Activated CD4-positive, alpha-beta T cell treated with anti-CD3 and anti-CD28 coated beads for 36 hours (primary cell): ENCODE results near the gene SLC24A4. TPM values are rescaled to one million over a fixed set of nuclear protein-coding genes. Genes with fewer than 3 reads are reported as not detected.
"Not testable (repeated sequence)": the region's sequence is repeated elsewhere in the genome, so short reads cannot be mapped to it uniquely, and the experiment has no call there.

Experiments used
- ATAC-seq: fragments of 200-7000 bp; cut with Tn5 transposase; one replicate; pipeline ENCODE4 v1.10.0; 2021; ENCODE audit warnings: mild to moderate bottlenecking, moderate library complexity
- CTCF ChIA-PET: fragments of 350-600 bp; sonication (Branson Sonifier 250); formaldehyde crosslinking; loops from one replicate; lab custom pipeline; 2021; ENCODE audit warnings: antibody characterized with exemption; lab: Charles Lee
- POLR2A ChIA-PET: fragments of 350-600 bp; sonication (Branson Sonifier 250); formaldehyde crosslinking; loops from one replicate; lab custom pipeline; 2021; ENCODE audit warnings: antibody characterized with exemption, inconsistent platforms; lab: Charles Lee
- DNase-seq: peaks from one replicate; pipeline ENCODE4 v3.0.0-alpha.2; 2020
- H3K27ac Mint-ChIP-seq: one replicate; pipeline ENCODE4 v1.8.0; 2021; ENCODE audit warnings: mixed read lengths
- H3K27me3 Mint-ChIP-seq: one replicate; pipeline ENCODE4 v1.8.0; 2021; ENCODE audit warnings: mixed read lengths
- H3K36me3 Mint-ChIP-seq: one replicate; pipeline ENCODE4 v1.8.0; 2021; ENCODE audit warnings: low read depth, mixed read lengths
- H3K4me1 Mint-ChIP-seq: one replicate; pipeline ENCODE4 v1.8.0; 2021; ENCODE audit warnings: mixed read lengths
- H3K4me3 Mint-ChIP-seq: one replicate; pipeline ENCODE4 v1.8.0; 2021; ENCODE audit warnings: mild to moderate bottlenecking, moderate library complexity, mixed read lengths
- H3K9me3 Mint-ChIP-seq: one replicate; pipeline ENCODE4 v1.8.0; 2021; ENCODE audit warnings: low read depth, mixed read lengths
- intact Hi-C, 2 experiments: fragments of 100-400 bp; cut with DNase I in 1 of 2; cut with micrococcal nuclease in 1 of 2; formaldehyde crosslinking; loops; one replicate each; pipeline versions ENCODE4 v1.14.2 to v1.15.1; 2022 to 2024; cut with DNase I, micrococcal nuclease
- total RNA-seq, 2 experiments: library from RNA; stranded (reverse); gene quantifications; one replicate each; pipeline ENCODE4 v1.2.3, GENCODE V29; 2021

Gene SLC24A4
- total RNA-seq, 2 experiments from 2014 or later, result not detected

DNA sequence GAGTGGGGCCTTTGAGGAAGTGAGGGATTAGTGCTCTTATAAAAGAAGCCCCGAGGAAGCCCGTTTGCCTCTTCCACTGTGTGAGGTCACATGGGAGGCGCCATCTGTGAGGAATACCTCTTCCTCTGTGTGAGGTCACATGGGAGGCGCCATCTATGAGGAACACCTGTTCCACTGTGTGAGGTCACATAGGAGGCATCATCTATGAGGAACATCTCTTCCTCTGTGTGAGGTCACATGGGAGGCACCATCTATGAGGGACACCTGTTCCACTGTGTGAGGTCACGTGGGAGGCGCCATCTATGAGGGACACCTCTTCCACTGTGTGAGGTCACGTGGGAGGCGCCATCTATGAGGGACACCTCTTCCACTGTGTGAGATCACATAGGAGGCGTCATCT lies 69.7 kb downstream of the SLC24A4 start:
- H3K27me3 Mint-ChIP-seq, result no peaks in the 10 kb centered on the region
- intact Hi-C loops, result no loop called here
- H3K4me1 Mint-ChIP-seq, result no peaks in the 10 kb centered on the region
- no peak overlapping the region for H3K4me3 Mint-ChIP-seq
- ChIA-PET CTCF (no interaction called here), POLR2A (no interaction called here)
- H3K36me3 Mint-ChIP-seq, result no peaks in the 10 kb centered on the region
- no peak for DNase-seq
- no peak for ATAC-seq
- H3K9me3 Mint-ChIP-seq, result no peaks in the 10 kb centered on the region
- no peak overlapping the region for H3K27ac Mint-ChIP-seq

DNA sequence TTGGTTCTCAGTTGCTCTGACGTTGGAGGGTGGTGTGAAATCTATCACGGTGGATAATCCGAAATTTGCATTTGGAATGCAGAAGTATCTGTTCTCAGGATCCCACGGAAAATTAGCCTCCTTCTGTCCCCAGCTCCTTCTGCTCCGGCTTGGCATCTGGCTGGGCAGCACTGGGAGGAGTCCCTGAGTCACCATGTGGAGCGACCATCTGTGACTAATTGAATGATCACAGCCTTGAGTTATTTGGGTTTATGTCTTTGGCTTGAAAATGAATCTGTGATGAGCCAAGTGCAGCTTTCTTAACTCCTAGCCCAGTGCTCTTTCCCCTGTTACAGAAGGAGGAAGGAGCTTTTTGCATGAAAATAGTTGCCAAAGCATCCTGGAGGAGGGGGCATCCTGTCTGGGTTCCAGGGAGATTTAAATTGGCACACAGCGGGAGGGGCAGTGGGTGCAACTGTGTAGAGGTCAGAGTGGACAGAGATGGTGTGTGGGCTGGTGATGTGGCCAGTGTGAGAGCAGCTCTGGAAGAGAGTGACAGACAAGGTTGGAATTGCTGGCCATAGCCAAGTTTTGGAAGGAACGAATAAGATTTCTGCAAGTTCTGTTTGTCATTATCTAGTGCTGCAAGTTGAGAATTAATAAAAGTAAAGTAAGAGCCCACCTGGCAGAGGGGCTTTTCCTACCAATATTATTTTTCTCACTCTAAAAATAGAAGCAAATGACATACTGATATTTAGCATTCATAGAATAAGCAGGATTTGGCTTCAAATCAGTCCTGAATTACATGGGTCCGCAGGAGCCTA lies 74.4 kb downstream of the SLC24A4 start:
- DNase-seq (no peak), ATAC-seq (no peak)
- Mint-ChIP-seq H3K4me1 (no peaks in the 10 kb centered on the region), H3K27me3 (no peaks in the 10 kb centered on the region), H3K27ac (no peak overlapping the region), H3K36me3 (no peaks in the 10 kb centered on the region), H3K4me3 (no peak overlapping the region), H3K9me3 (no peaks in the 10 kb centered on the region)
- ChIA-PET CTCF (no interaction called here), POLR2A (no interaction called here)
- intact Hi-C loops, result no loop called here

DNA sequence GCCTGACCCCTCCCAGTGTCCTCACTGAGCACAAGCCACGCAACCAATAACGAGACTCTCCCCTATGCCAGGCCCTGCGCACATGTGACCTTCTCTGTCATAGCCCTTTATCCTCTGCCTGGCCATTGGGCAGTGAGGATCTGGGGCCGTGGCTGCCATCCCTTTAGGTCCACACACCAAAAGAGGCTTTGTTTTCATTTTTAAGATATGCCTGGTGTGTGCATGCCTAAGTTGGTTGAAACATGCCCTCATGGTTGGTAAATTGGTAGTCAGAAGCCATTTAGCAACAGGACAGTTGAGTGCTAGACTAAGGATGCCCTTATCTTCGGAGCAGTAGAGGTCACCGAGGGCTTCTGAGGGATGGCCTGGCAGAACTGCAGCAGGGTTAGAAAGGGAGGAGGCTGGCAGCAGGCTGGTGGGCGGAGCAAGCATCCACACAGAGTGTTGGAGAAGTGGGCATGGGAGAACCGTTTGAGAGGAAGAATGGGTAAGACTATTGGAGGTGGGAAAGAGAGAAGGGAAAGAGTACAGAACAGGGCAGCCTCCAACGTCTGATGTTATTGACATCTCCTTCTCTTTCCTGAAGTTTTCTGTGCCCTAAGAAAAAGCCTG lies 75.1 kb downstream of the SLC24A4 start:
- Mint-ChIP-seq H3K27ac (no peak overlapping the region), H3K9me3 (no peaks in the 10 kb centered on the region), H3K4me3 (no peak overlapping the region), H3K27me3 (no peaks in the 10 kb centered on the region), H3K36me3 (no peaks in the 10 kb centered on the region), H3K4me1 (no peaks in the 10 kb centered on the region)
- no peak for ATAC-seq
- no peak for DNase-seq
- CTCF ChIA-PET, result no interaction called here
- intact Hi-C loops, result no loop called here
- POLR2A ChIA-PET, result no interaction called here

DNA sequence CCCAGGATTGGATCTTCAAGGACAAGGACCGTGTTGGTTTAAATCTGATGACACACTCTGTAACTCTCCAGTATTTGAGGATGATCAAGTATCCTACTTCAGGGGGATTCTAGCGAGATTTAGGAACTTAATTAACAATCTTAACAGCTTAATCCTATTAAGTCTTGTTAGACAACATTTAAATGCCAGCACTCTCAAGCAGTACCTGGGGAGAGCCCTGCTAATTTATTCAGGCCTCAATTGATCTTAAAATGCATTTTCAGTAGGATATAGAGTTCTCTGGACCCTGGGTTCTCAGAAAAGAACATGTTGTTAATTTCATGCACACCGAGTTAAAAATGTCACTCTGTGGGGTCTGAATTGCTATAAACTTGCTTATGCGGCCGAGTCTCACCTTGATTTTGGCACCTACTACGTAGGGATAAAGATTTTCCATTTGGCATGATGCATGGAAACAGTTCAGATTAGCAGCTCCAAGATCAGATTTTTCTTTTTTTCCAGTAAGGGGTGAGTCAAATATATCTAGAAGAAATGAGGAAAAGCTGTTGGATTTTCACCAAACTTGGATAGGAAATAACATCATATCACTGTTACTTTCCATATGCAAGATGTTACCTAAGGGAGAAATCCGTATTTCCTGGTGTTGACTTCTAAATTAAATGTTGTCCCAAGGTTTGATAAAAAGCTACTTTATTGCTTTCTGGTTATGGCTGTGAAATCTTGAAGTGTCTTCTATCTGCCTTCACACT lies 76.1 kb downstream of the SLC24A4 start:
- Mint-ChIP-seq H3K27ac (no peak overlapping the region), H3K36me3 (no peaks in the 10 kb centered on the region), H3K9me3 (no peaks in the 10 kb centered on the region), H3K4me3 (no peak overlapping the region), H3K4me1 (no peaks in the 10 kb centered on the region), H3K27me3 (no peaks in the 10 kb centered on the region)
- intact Hi-C loops, result no loop called here
- no peak for DNase-seq
- CTCF ChIA-PET, result no interaction called here
- ATAC-seq, result no peak
- POLR2A ChIA-PET, result no interaction called here

DNA sequence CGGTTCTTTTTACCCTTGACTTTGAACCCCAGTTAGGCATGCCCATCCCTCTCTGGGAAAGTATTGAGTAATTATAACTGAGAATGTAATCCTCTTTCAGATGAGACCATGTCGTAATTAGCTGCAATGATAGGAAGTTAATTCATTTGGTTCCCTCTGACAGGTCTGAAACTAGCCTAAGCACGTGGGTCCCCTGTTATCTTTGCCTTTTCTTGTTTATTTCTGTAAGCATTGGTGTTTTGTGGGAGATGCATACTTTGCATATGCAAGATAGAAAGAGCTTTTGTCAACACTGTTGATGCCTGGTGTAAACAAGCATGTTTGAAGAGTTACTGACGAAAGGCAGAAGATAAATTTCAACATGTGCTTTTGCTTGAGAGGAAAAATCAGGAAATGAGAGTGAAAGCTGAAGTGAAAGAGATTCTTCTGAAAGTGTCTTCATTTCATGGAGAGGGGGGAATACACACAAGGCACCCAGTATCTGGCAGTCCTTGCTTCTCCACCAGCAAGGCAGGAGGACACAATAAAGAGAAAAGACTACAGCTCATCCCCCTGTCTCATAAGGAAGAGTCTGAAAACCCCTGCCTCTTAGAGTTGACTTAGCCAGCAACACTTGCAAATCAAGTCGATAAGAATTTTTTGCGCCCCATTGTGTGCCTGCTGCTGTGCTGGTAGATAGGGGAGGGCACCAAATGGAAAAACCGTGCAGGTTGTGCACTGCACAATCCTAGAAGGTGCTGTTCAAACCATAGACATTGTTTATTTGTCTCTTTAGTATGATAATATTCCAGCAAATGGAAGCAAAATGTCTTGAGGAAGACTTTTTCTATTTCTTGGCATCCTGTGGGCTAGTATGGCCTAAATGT lies 77.8 kb downstream of the SLC24A4 start:
- peaks cover 2% of the 10 kb centered on the region for H3K27me3 Mint-ChIP-seq
- ChIA-PET CTCF (no interaction called here), POLR2A (no interaction called here)
- no peak for ATAC-seq
- no peaks in the 10 kb centered on the region for H3K9me3 Mint-ChIP-seq
- no peaks in the 10 kb centered on the region for H3K4me1 Mint-ChIP-seq
- H3K36me3 Mint-ChIP-seq, result no peaks in the 10 kb centered on the region
- H3K27ac Mint-ChIP-seq, result no peak overlapping the region
- H3K4me3 Mint-ChIP-seq, result no peak overlapping the region
- intact Hi-C loops, result no loop called here
- no peak for DNase-seq

DNA sequence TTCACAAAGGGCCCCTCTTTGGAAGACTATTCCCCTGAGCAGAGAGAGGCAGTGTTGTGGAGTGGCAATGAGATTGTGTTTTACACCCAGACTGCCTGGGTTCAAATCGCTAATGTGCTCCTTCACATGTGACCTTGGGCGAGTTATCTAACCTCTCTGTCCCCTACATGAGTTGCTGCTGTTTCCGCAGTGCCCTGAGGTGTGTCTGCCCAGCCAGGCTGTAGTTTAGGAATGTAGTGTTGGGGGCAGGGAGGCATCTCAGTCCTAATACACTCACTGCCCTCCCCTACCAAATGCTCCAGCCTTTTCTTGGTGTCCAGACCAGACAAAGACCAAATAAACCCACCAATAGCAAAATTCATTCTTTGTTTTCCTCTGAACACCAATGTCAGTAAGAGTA lies 78.6 kb downstream of the SLC24A4 start:
- Mint-ChIP-seq H3K4me3 (no peak overlapping the region), H3K27ac (no peak overlapping the region), H3K36me3 (no peaks in the 10 kb centered on the region), H3K27me3 (peaks cover 2% of the 10 kb centered on the region), H3K9me3 (no peaks in the 10 kb centered on the region), H3K4me1 (no peaks in the 10 kb centered on the region)
- ATAC-seq (no peak), DNase-seq (no peak)
- POLR2A ChIA-PET, result no interaction called here
- CTCF ChIA-PET, result no interaction called here
- intact Hi-C loops, result no loop called here

DNA sequence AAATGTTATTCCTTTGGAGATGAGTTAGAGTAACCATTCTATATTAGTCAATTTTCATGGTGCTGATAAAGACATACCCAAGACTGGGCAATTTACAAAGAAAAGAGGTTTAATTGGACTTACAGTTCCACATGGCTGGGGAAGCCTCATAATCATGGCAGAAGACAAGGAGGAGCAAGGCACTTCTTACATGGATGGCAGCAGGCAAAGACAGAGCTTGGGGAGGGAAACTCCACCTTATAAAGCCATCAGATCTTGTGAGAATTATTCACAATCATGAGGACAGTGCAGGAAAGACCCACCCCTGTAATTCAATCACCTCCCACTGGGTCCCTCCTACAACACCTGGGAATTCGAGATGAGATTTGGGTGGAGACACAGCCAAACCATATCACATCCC lies 79.5 kb downstream of the SLC24A4 start:
- H3K9me3 Mint-ChIP-seq, POLR2A ChIA-PET, H3K27me3 Mint-ChIP-seq, H3K27ac Mint-ChIP-seq, CTCF ChIA-PET, H3K4me1 Mint-ChIP-seq, H3K36me3 Mint-ChIP-seq, ATAC-seq, H3K4me3 Mint-ChIP-seq, intact Hi-C loops, DNase-seq: not testable (repeated sequence)

DNA sequence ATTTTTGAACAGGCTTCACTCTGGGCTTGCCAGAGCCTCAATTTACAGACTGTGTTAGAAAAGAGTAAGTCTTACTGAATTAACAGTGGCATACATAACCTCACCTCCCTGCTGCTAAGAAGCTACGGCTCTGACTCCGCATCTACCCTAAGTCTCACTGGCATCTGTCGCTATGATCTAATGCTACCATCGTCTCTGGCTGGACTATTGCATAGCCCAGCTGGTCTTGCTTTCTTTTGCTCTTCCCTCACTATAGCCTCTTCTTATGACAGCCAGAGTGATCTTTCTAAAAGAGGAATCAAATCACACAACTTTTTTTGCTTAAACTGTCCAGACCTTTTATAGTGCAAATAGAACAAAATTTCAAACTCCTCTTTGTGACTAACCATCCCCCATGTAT lies 81.1 kb downstream of the SLC24A4 start:
- Mint-ChIP-seq H3K9me3 (peaks cover 7% of the 10 kb centered on the region), H3K4me3 (no peak overlapping the region), H3K27me3 (peaks cover 2% of the 10 kb centered on the region), H3K27ac (no peak overlapping the region), H3K4me1 (no peaks in the 10 kb centered on the region), H3K36me3 (no peaks in the 10 kb centered on the region)
- ChIA-PET CTCF (interaction anchor here (1.2 kb wide), 1 partner anchor 52 kb away, joined by 3 read pairs; no protein-coding TSS in a partner anchor), POLR2A (no interaction called here)
- DNase-seq (no peak), ATAC-seq (no peak)
- intact Hi-C loops, result no loop called here

DNA sequence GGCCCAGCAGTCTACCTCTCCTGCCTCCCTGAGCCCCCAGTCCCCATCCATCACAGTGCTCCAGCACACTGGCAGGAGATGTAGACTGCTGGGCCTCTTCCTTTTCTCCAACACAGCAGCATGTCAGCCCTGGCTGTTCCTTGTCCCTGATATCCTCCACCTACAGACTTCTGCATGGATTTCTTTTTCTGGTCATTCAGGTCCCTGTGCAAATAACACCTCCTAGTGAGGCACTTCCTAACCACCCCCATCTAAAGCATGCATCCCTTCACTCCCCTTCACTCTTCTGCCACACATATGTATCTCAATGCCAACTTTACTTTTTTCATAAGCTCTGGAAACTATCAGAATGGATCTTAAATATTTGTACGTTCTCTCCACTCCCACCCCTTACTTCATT lies 81.5 kb downstream of the SLC24A4 start:
- no peak for ATAC-seq
- Mint-ChIP-seq H3K4me1 (no peaks in the 10 kb centered on the region), H3K4me3 (no peak overlapping the region), H3K9me3 (peaks cover 7% of the 10 kb centered on the region), H3K36me3 (no peaks in the 10 kb centered on the region), H3K27me3 (peaks cover 2% of the 10 kb centered on the region), H3K27ac (no peak overlapping the region)
- POLR2A ChIA-PET, result no interaction called here
- intact Hi-C loops, result no loop called here
- CTCF ChIA-PET, result interaction anchor here (1.2 kb wide), 1 partner anchor 52 kb away, joined by 3 read pairs; no protein-coding TSS in a partner anchor
- DNase-seq, result no peak

DNA sequence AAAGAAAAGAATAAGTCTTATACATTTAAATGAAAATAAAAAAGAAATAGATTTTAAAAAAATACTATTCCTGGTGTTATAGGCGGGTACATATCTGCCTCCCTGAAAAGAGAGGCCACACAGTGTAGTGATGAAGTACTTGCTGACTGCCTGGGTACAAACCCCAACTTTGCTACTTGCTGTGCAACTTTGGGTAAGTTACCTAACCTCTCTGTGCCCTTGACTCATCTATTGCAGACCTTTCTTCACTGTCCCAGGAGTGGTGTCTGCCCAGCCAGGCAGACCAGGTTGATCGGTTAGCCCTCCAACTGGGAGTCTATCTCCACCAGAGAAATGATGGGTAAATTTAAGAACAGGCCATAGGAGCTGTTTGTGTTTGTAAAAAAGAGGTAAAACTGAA lies 82.0 kb downstream of the SLC24A4 start:
- DNase-seq (no peak), ATAC-seq (no peak)
- intact Hi-C loops, result no loop called here
- Mint-ChIP-seq H3K4me3 (no peak overlapping the region), H3K9me3 (peaks cover 7% of the 10 kb centered on the region), H3K27ac (no peak overlapping the region), H3K36me3 (no peaks in the 10 kb centered on the region), H3K4me1 (no peaks in the 10 kb centered on the region), H3K27me3 (peaks cover 2% of the 10 kb centered on the region)
- POLR2A ChIA-PET, result no interaction called here
- CTCF ChIA-PET, result no interaction called here

DNA sequence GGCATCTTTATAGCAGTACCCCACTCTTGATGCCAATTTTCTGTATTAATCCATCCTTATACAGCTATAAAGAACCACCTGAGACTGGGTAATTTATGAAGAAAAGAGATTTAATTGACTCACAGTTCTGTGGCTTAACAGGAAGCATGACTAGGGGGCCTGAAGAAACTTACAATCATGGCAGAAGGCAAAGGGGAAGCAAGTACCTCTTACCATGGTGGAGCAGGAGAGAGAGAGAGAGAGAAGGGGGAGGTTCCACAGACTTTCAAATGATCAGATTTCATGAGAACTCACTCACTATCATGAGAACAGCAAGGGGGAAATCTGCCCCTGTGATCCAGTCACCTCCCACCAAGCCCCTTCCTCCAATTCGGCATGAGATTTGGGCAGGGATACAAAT lies 84.4 kb downstream of the SLC24A4 start:
- ChIA-PET POLR2A (no interaction called here), CTCF (no interaction called here)
- Mint-ChIP-seq H3K9me3 (peaks cover 7% of the 10 kb centered on the region), H3K4me1 (no peaks in the 10 kb centered on the region), H3K4me3 (no peak overlapping the region), H3K36me3 (no peaks in the 10 kb centered on the region), H3K27ac (no peak overlapping the region), H3K27me3 (peaks cover 2% of the 10 kb centered on the region)
- no peak for ATAC-seq
- intact Hi-C loops, result no loop called here
- DNase-seq, result no peak
